Neural progenitor cell (in vitro differentiated cells): ENCODE measurements around the gene HNRNPR. TPM values are rescaled to one million over a fixed set of nuclear protein-coding genes. Genes with fewer than 3 reads are reported as not detected.

Source experiments
- DNase-seq: peaks from one replicate; pipeline ENCODE4 v3.0.0-alpha.2; 2016; ENCODE audit warnings: low spot score
- H2AFZ ChIP-seq: fragments of 200-600 bp; sonication (generic); replicated peaks from 2 replicates; pipeline ENCODE4 v1.6.1; 2016; ENCODE audit warnings: antibody characterized with exemption
- H3F3A ChIP-seq: fragments of 200-600 bp; sonication (generic); 2 replicates; pipeline ENCODE4 v1.6.1; 2016; ENCODE audit warnings: antibody characterized with exemption, low read depth
- H3K27ac ChIP-seq: fragments of 200-600 bp; sonication (generic); 2 replicates; pipeline ENCODE4 v1.5.1; 2016; ENCODE audit warnings: mild to moderate bottlenecking
- H3K27me3 ChIP-seq: fragments of 200-600 bp; sonication (generic); 2 replicates; pipeline ENCODE4 v1.6.1; 2016; ENCODE audit warnings: mild to moderate bottlenecking, moderate library complexity
- H3K36me3 ChIP-seq: fragments of 200-600 bp; sonication (generic); 2 replicates; pipeline ENCODE4 v1.5.1; 2016
- H3K4me1 ChIP-seq: fragments of 200-600 bp; sonication (generic); 2 replicates; pipeline ENCODE4 v1.6.1; 2016; ENCODE audit warnings: mixed run types
- H3K4me2 ChIP-seq: fragments of 200-600 bp; sonication (generic); 2 replicates; pipeline ENCODE4 v1.6.1; 2016
- H3K4me3 ChIP-seq: fragments of 200-600 bp; sonication (generic); 2 replicates; pipeline ENCODE4 v1.5.1; 2016
- H3K79me2 ChIP-seq: fragments of 200-600 bp; sonication (generic); 2 replicates; pipeline ENCODE4 v1.6.1; 2016; ENCODE audit warnings: low read depth
- H3K9ac ChIP-seq: fragments of 200-600 bp; sonication (generic); 2 replicates; pipeline ENCODE4 v1.6.1; 2016
- H3K9me3 ChIP-seq: fragments of 200-600 bp; sonication (generic); 2 replicates; pipeline ENCODE4 v1.5.1; 2016; ENCODE audit warnings: low read depth
- H4K20me1 ChIP-seq: fragments of 200-600 bp; sonication (generic); 2 replicates; pipeline ENCODE4 v1.6.1; 2016; ENCODE audit warnings: low read depth
- H3K27ac Mint-ChIP-seq: 3 replicates; pipeline ENCODE4 v1.8.0; 2021; ENCODE audit warnings: mixed read lengths
- H3K27me3 Mint-ChIP-seq: 2 replicates; pipeline ENCODE4 v1.8.0; 2022; ENCODE audit warnings: low read depth, mild to moderate bottlenecking, inconsistent platforms, moderate library complexity, mixed read lengths; ENCODE audit not compliant: insufficient read depth
- H3K36me3 Mint-ChIP-seq: 3 replicates; pipeline ENCODE4 v1.8.0; 2021; ENCODE audit warnings: mixed read lengths
- H3K4me1 Mint-ChIP-seq: 3 replicates; pipeline ENCODE4 v1.8.0; 2021; ENCODE audit warnings: mixed read lengths
- H3K4me3 Mint-ChIP-seq: 3 replicates; pipeline ENCODE4 v1.8.0; 2021; ENCODE audit warnings: mild to moderate bottlenecking, moderate library complexity, mixed read lengths
- H3K9me3 Mint-ChIP-seq: 3 replicates; pipeline ENCODE4 v1.8.0; 2020; ENCODE audit warnings: mixed read lengths
- CTCF ChIP-seq: fragments of 200-600 bp; sonication (generic); IDR thresholded peaks from 2 replicates; pipeline ENCODE4 v1.5.1; 2017; ENCODE audit warnings: antibody characterized with exemption, mild to moderate bottlenecking
- EZH2 ChIP-seq: fragments of 200-600 bp; sonication (generic); IDR thresholded peaks from 2 replicates; pipeline ENCODE4 v1.6.1; 2017; ENCODE audit warnings: antibody characterized with exemption, mild to moderate bottlenecking, moderate library complexity
- EZH2phosphoT487 ChIP-seq: fragments of 200-600 bp; sonication (generic); IDR thresholded peaks from 2 replicates; pipeline ENCODE4 v1.6.1; 2017; ENCODE audit warnings: antibody characterized with exemption
- total RNA-seq: library from RNA; depleted of rRNA; stranded (reverse); fragments of >200 nt; gene quantifications from 2 replicates; pipeline ENCODE4 v1.2.3, GENCODE V29; 2015; ENCODE audit warnings: low replicate concordance

Gene HNRNPR
- total RNA-seq, 1 donor from 2014 or later = 317 TPM

GRCh38 chr1:23345920-23346319, 1.8 kb upstream of the HNRNPR start:
- no peak overlapping the region for H2AFZ ChIP-seq
- no peaks in the 10 kb centered on the region for H3K9me3 ChIP-seq

GRCh38 chr1:23344987-23345472, 946 bp upstream of the HNRNPR start:
- Histone ChIP-seq H3F3A (peaks cover 23% of the 10 kb centered on the region), H3K4me3 (peak overlapping the region; percentile 57), H3K79me2 (peaks cover 41% of the 10 kb centered on the region), H3K27ac (peak overlapping the region; percentile 86), H4K20me1 (peaks cover 36% of the 10 kb centered on the region), H3K9me3 (no peaks in the 10 kb centered on the region), H3K4me2 (peak overlapping the region; percentile 88), H3K36me3 (no peaks in the 10 kb centered on the region), H2AFZ (peak overlapping the region; percentile 78), H3K4me1 (peaks cover 34% of the 10 kb centered on the region), H3K27me3 (peaks cover 28% of the 10 kb centered on the region), H3K9ac (peak overlapping the region; percentile 47)
- H3K4me3 Mint-ChIP-seq = peak overlapping the region; percentile 90
- H3K27ac Mint-ChIP-seq = peak overlapping the region; percentile 99
- peaks cover 23% of the 10 kb centered on the region for H3K36me3 Mint-ChIP-seq
- H3K27me3 Mint-ChIP-seq = peaks cover 4% of the 10 kb centered on the region
- peak; percentile 19 for DNase-seq
- TF ChIP-seq EZH2 (no peak), CTCF (no peak), EZH2phosphoT487 (no peak)
- peaks cover 31% of the 10 kb centered on the region for H3K4me1 Mint-ChIP-seq
- peaks cover 15% of the 10 kb centered on the region for H3K9me3 Mint-ChIP-seq

More at GRCh38 chr1:23345920-23346319, 1.8 kb upstream of the HNRNPR start:
- H3K27me3 Mint-ChIP-seq = peaks cover 4% of the 10 kb centered on the region
- H3K27me3 ChIP-seq = peaks cover 37% of the 10 kb centered on the region
- H3K27ac Mint-ChIP-seq = no peak overlapping the region
- H3K4me1 ChIP-seq = peaks cover 25% of the 10 kb centered on the region
- no peak overlapping the region for H3K4me3 ChIP-seq
- no peak overlapping the region for H3K27ac ChIP-seq
- no peak overlapping the region for H3K9ac ChIP-seq
- peaks cover 9% of the 10 kb centered on the region for H3K9me3 Mint-ChIP-seq
- TF ChIP-seq EZH2phosphoT487 = no peak
- H3K36me3 Mint-ChIP-seq = peaks cover 15% of the 10 kb centered on the region
- H3K4me3 Mint-ChIP-seq = peak overlapping the region; percentile 42
- peaks cover 23% of the 10 kb centered on the region for H3F3A ChIP-seq
- H3K79me2 ChIP-seq = peaks cover 32% of the 10 kb centered on the region
- no peak overlapping the region for H3K4me2 ChIP-seq
- peaks cover 25% of the 10 kb centered on the region for H3K4me1 Mint-ChIP-seq
- H4K20me1 ChIP-seq = peaks cover 27% of the 10 kb centered on the region
- H3K36me3 ChIP-seq = no peaks in the 10 kb centered on the region
- no peak for DNase-seq

GRCh38 chr1:23343221-23344110, 618 bp downstream of the HNRNPR start:
- peaks cover 56% of the 10 kb centered on the region for H3K79me2 ChIP-seq
- Mint-ChIP-seq H3K4me1 (peaks cover 34% of the 10 kb centered on the region), H3K27ac (peak overlapping the region; percentile 98), H3K36me3 (peaks cover 36% of the 10 kb centered on the region), H3K27me3 (peaks cover 6% of the 10 kb centered on the region), H3K4me3 (peak overlapping the region; percentile 88), H3K9me3 (peaks cover 22% of the 10 kb centered on the region)
- peaks cover 12% of the 10 kb centered on the region for H3K27me3 ChIP-seq
- peaks cover 23% of the 10 kb centered on the region for H3F3A ChIP-seq
- H3K4me3 ChIP-seq = peak overlapping the region; percentile 91
- no peaks in the 10 kb centered on the region for H3K9me3 ChIP-seq
- peak overlapping the region; percentile 98 for H3K9ac ChIP-seq
- H3K27ac ChIP-seq = peak overlapping the region; percentile 99
- peaks cover 43% of the 10 kb centered on the region for H3K4me1 ChIP-seq
- peak overlapping the region; percentile 97 for H3K4me2 ChIP-seq
- H3K36me3 ChIP-seq = peaks cover 12% of the 10 kb centered on the region
- TF ChIP-seq EZH2 (no peak), EZH2phosphoT487 (no peak), CTCF (no peak)
- no peak overlapping the region for H2AFZ ChIP-seq
- DNase-seq = peak; percentile 80
- H4K20me1 ChIP-seq = peaks cover 51% of the 10 kb centered on the region
